Medulla oblongata (tissue), 1 donor: ENCODE data around the gene ATP10B.

Experiments used
- DNase-seq: peaks from one replicate; pipeline ENCODE4 v3.0.0-alpha.2; 2015; ENCODE audit errors: extremely low spot score

The ATP10B gene

GRCh38 chr5:160692271-160692670 is 159.7 kb downstream of the ATP10B start:
- DNase-seq: no peak

- peak; percentile 37 for DNase-seq
Observed at GRCh38 chr5:160685695-160686094, 166.3 kb downstream of the ATP10B start.

GRCh38 chr5:160685219-160685618 is 166.8 kb downstream of the ATP10B start:
- no peak for DNase-seq

GRCh38 chr5:160679567-160680309 is 172.3 kb downstream of the ATP10B start:
- no peak for DNase-seq

DNA sequence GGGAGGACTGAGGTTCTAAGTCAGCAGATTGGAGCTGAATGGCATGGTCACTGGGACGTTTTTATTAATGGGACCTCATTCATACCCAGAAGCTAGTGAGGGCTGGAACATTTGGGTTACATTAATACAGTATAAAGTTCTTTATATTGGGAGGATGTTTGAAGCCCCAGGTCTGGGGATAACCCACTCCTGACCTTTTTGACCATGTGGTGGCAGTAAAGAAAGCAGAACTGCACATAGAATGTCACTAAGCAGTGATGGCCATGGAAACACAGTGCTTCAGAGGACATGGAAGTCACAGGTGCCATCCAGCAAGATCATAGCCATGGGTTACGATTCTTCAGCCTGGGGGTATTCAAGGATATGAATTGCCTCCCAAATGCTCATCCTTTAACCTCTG is 176.0 kb downstream of the ATP10B start:
- DNase-seq: peak; percentile 48

- DNase-seq: no peak
Observed at GRCh38 chr5:160674901-160675300, 177.1 kb downstream of the ATP10B start.

- no peak for DNase-seq
Observed at GRCh38 chr5:160672521-160672920, 179.5 kb downstream of the ATP10B start.

DNA sequence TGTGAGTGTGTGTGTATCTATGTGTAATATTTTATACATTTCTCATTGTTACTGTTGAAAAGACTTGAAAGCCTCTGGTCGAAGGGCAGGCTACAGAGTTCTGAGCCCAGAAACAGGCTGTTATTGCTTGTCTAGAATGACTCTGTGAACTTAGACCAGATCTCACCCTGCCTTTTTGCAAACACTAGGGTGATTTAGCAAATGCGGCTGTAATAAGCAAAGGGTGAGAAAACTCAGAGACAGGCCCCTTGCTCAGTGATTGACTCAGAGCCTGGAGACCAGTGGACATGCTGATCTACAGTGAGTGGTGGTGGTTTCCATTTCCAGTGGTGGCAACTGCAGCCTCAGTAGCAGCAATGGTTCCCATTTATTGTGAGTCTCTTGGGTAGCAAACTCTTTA is 183.7 kb downstream of the ATP10B start:
- no peak for DNase-seq

DNA sequence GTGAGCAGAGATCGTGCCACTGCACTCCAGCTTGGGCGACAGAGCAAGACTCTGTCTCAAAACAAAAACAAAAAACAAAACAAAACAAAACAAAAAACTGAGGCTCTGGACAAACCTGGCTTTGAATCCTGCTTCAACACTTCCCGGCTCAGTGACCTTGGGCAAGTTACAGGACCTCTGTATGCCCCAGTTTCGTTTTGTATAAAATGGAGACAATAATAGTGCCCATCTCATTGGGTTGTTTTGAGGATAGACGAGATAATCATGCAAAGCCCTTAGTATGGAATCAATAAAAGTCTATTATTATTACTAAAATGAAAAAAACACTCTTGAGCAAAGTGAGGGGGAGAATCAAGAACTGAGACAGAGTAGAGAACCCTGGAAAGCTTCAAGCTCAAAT is 184.9 kb downstream of the ATP10B start:
- no peak for DNase-seq

- DNase-seq: no peak
Observed at GRCh38 chr5:160665460-160665859, 186.6 kb downstream of the ATP10B start.

DNA sequence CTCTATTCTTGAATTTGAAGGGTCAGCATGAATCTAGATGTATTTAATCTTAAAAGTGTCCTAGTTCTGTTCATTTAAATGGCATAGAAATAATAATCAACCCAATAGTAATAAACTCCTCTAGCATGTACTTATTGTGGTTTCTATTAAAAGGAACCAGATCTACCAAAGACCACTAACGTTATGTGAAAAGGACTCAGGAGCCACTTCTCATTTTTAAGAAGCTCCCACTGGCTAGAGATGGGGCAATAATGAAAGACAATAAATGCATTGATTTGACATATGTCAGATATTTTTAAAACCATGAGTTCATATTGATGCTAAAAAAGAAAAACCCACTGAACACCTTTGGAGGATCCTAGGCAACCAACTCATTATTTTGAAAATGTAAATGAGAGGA is 191.9 kb downstream of the ATP10B start:
- no peak for DNase-seq

DNA sequence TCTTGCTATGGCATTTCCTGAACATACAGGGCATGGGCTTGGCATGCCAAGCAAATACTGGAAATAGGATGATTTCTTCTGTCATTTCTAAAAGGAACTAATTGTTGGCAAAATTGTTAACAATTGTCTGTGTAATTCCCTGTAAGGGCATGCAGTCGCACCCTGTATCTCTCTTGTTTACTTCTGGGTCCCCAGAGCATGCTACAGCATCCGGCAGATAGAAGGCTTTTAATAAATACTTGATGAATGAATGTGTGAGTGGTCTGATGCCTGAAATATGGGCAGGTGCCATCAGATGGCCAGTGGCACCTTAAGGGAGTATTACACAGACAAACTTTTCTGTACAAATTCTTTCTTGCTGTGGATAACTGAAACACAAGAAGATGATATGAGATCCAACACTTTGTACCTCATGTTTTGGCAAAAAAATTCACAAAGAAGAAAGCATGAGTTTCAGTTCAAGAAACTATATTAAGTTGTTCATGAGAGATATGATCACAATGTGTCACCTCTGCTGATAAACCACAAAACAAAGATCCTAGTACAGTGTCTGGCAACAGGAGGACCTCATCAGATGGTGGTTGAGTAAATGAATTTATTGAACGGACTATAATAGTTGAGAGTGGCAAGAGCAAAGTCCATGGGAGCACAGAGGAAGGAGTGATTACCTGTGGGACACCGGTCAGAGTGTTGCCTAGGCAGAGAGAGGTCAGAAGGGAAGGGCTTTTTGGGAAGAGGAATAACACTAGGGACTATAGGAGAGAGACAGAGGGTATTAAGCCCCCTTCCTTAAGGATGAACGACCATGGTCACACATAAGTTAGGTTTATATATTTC is 194.2 kb downstream of the ATP10B start:
- no peak for DNase-seq

GRCh38 chr5:160657068-160657507 is 194.9 kb downstream of the ATP10B start:
- no peak for DNase-seq

DNA sequence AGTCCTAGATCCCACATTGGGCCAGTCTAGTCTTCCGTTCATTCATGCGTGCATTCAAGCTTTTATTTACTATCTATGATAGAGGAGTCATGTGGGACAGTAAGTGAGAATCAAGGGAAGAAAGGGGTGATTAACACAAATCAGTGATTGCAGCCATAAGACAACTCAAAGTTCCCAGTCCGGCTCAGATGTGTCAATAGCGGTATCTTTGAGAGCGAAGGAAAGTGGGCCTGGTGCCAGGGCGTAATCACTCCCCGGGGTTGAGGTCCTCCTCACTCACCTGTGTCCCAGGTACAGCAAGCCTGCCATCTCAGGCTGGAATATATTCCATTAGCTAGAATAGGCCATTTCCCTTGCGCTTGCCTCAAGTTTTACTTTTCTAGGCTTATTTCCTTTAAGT is 196.3 kb downstream of the ATP10B start:
- no peak for DNase-seq

GRCh38 chr5:160651692-160652645 is 200.0 kb downstream of the ATP10B start:
- DNase-seq: no peak

- peak; percentile 40 for DNase-seq
Observed at GRCh38 chr5:160649304-160649703, 202.7 kb downstream of the ATP10B start.

GRCh38 chr5:160646033-160646432 is 206.0 kb downstream of the ATP10B start:
- DNase-seq: no peak

DNA sequence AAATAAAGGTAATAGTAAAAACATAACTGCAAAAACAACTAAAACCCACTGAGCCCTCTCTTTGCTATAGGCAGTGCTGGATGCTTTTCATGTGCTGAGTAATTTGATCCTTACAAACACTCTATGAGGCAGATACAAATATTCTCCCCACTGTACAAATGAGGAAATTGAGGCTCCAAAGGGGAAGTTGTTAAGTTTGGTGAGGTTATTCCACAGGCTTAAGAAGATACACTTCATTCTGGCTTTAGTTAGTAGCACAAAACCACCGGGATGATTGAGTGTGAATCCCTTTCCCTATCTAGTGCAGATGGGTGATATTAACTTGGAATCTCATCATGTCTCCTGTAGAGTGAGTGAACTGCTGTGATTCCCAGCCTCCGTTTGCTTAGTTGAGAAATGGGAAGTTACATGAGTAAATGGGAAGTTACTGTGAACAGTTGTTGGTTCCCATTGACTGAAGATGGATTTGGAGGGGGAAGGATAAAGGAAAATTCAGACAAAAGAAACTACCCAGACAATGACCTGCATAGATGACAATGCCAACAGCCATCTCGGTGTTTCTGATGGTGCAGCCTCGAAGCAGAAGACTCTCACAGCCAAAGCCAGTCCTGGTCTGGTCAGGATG is 208.3 kb downstream of the ATP10B start:
- peak; percentile 16 for DNase-seq

DNA sequence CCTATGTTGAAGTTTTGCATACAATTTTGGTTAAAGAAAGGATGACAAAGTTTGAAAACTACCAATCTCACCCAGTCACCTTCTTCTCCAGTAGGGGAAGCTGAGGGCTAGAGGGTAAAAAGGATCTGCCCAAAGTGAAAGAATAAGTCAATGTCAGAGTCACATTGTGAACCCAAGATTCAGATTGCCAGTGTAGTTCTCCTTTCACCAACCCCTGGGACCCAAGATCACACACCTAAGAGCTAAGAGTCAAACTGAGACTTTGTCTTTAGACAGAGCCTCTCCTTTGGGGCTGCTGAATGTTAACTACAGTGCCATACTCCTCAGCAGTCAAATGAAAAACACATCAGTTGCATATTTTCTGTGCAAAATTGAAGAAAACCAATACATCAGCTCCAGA is 210.6 kb downstream of the ATP10B start:
- DNase-seq: no peak

GRCh38 chr5:160640406-160640805 is 211.6 kb downstream of the ATP10B start:
- DNase-seq: no peak

GRCh38 chr5:160638161-160638742 is 213.8 kb downstream of the ATP10B start:
- no peak for DNase-seq
